Measurements from ENCODE around the gene RASAL1. TPM values are rescaled to one million over a fixed set of nuclear protein-coding genes. Genes with fewer than 3 reads are reported as not detected.

The RASAL1 gene
- polyA plus RNA-seq, 3 donors: not detected

DNA sequence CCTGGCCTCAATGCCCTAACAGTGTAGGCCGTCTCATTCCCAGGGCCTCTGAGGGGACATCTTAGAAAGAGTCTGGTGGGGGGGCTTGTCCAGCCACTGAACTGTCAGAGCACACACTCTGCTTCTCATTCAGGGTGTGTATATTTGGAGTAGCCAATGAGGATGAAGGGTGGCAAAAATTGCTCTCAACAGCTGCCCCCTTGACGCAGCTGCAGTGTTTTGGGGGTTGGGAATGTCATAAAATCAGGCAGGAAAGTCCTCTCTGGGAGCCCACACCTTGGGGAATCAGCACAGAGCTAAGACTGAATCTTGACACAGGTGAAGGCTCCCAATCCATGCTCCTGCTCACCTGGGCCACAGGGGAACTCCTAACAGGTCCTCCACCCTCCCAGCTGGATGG, 1.5 kb downstream of the RASAL1 start:
- Histone ChIP-seq H3K36me3 (replicated peaks in 1 of 2; ENCODE audit: control insufficient read depth in 1 of 2, insufficient read depth in 2 of 2, low read length in 2 of 2) (no peaks in the 10 kb centered on the region), H3K27me3 (ENCODE audit: control insufficient read depth in 2 of 2, insufficient read depth in 2 of 2, low read length in 2 of 2) (peaks cover 0 to 25% of the 10 kb centered on the region in 2 donors), H3K27ac (ENCODE audit: low read depth in 1 of 2, low read length in 2 of 2) (no peak overlapping the region), H3K79me2 (ENCODE audit: insufficient read depth, low read length) (no peaks in the 10 kb centered on the region), H3K4me1 (ENCODE audit: control insufficient read depth in 1 of 2, insufficient read depth in 2 of 2, low read length in 2 of 2) (peaks cover 7 to 11% of the 10 kb centered on the region in 2 donors), H4K20me1 (ENCODE audit: insufficient read depth, low read length) (no peaks in the 10 kb centered on the region), H3K4me3 (replicated peaks in 1 of 3; ENCODE audit: low read depth in 2 of 3, low read length in 3 of 3) (no peak overlapping the region), H3K9ac (ENCODE audit: insufficient read depth, low read length, poor library complexity, severe bottlenecking) (no peak overlapping the region), H3K4me2 (replicated peaks; ENCODE audit: extremely low read depth, low read length, poor library complexity, severe bottlenecking) (no peak overlapping the region), H2AFZ (ENCODE audit: insufficient read depth, low read depth, low read length, poor library complexity, severe bottlenecking) (no peak overlapping the region), H3K9me3 (replicated peaks in 1 of 2; ENCODE audit: control insufficient read depth in 1 of 2, insufficient read depth in 1 of 2, low read length in 2 of 2) (no peaks in the 10 kb centered on the region)
- Mint-ChIP-seq H3K27ac (no peak overlapping the region), H3K4me1 (peaks cover 17% of the 10 kb centered on the region), H3K4me3 (no peak overlapping the region), H3K9me3 (peaks cover 0 to 6% (median 0%) of the 10 kb centered on the region in 7 donors), H3K36me3 (no peaks in the 10 kb centered on the region), H3K27me3 (ENCODE audit: low read depth in 3 of 3) (peaks cover 27 to 50% (median 29%) of the 10 kb centered on the region in 3 donors)
- DNase-seq: no peak
- TF ChIP-seq, protein P1, sequence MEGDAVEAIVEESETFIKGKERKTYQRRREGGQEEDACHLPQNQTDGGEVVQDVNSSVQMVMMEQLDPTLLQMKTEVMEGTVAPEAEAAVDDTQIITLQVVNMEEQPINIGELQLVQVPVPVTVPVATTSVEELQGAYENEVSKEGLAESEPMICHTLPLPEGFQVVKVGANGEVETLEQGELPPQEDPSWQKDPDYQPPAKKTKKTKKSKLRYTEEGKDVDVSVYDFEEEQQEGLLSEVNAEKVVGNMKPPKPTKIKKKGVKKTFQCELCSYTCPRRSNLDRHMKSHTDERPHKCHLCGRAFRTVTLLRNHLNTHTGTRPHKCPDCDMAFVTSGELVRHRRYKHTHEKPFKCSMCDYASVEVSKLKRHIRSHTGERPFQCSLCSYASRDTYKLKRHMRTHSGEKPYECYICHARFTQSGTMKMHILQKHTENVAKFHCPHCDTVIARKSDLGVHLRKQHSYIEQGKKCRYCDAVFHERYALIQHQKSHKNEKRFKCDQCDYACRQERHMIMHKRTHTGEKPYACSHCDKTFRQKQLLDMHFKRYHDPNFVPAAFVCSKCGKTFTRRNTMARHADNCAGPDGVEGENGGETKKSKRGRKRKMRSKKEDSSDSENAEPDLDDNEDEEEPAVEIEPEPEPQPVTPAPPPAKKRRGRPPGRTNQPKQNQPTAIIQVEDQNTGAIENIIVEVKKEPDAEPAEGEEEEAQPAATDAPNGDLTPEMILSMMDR (IDR thresholded peaks at IDR 0.05): no peak
- intact Hi-C loops (cut with micrococcal nuclease): no loop called here
- 90% methylated on average over 1 of the region's 2 CpGs for WGBS (ENCODE audit: insufficient coverage)

DNA sequence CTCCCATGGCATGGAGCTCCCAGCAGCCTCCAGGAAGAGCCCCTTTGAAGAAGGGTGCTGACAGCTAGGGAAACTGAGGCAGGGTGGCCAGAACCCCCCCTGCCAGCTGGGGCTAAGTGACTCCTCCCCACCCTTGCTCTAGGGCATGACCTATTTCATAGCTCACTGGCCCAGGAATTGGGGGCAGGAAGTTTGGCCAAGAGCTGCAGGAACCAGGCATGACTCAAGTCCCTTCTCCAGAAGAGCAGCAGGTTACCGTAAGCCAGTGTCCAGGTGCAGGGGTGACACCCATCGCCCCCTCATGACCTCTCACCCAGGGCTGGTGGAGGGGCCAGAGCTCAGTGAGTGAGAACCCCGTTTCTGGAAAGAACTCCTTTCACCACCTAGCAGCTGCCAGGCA, 1.9 kb downstream of the RASAL1 start:
- peaks cover 0 to 25% of the 10 kb centered on the region in 2 donors for H3K27me3 ChIP-seq (ENCODE audit: control insufficient read depth in 2 of 2, insufficient read depth in 2 of 2, low read length in 2 of 2)
- DNase-seq: no peak
- TF ChIP-seq, protein P1 (IDR thresholded peaks at IDR 0.05): no peak
- intact Hi-C loops (cut with micrococcal nuclease): no loop called here
- peaks cover 0 to 6% (median 0%) of the 10 kb centered on the region in 7 donors for H3K9me3 Mint-ChIP-seq
- no peaks in the 10 kb centered on the region for H3K79me2 ChIP-seq (ENCODE audit: insufficient read depth, low read length)
- no peaks in the 10 kb centered on the region for H3K9me3 ChIP-seq (replicated peaks in 1 of 2; ENCODE audit: control insufficient read depth in 1 of 2, insufficient read depth in 1 of 2, low read length in 2 of 2)
- H3K4me3 Mint-ChIP-seq: no peak overlapping the region
- H2AFZ ChIP-seq (ENCODE audit: insufficient read depth, low read depth, low read length, poor library complexity, severe bottlenecking): no peak overlapping the region
- H3K27me3 Mint-ChIP-seq (ENCODE audit: low read depth in 3 of 3): peaks cover 27 to 50% (median 29%) of the 10 kb centered on the region in 3 donors
- WGBS (ENCODE audit: insufficient coverage): no CpG with 5 or more reads among the region's 3 CpGs
- H3K9ac ChIP-seq (ENCODE audit: insufficient read depth, low read length, poor library complexity, severe bottlenecking): no peak overlapping the region
- H3K4me1 ChIP-seq (ENCODE audit: control insufficient read depth in 1 of 2, insufficient read depth in 2 of 2, low read length in 2 of 2): peaks cover 7 to 11% of the 10 kb centered on the region in 2 donors
- no peak overlapping the region for H3K4me3 ChIP-seq (replicated peaks in 1 of 3; ENCODE audit: low read depth in 2 of 3, low read length in 3 of 3)
- no peaks in the 10 kb centered on the region for H3K36me3 ChIP-seq (replicated peaks in 1 of 2; ENCODE audit: control insufficient read depth in 1 of 2, insufficient read depth in 2 of 2, low read length in 2 of 2)
- H3K36me3 Mint-ChIP-seq: no peaks in the 10 kb centered on the region
- no peak overlapping the region for H3K27ac ChIP-seq (ENCODE audit: low read depth in 1 of 2, low read length in 2 of 2)
- no peaks in the 10 kb centered on the region for H4K20me1 ChIP-seq (ENCODE audit: insufficient read depth, low read length)
- H3K27ac Mint-ChIP-seq: no peak overlapping the region
- H3K4me1 Mint-ChIP-seq: peaks cover 17% of the 10 kb centered on the region
- H3K4me2 ChIP-seq (replicated peaks; ENCODE audit: extremely low read depth, low read length, poor library complexity, severe bottlenecking): no peak overlapping the region
